Retinal pigment epithelial cell (primary cell): ENCODE measurements around the gene TBATA.

ENCODE experiments used
- DNase-seq: peaks from one replicate; pipeline ENCODE4 v3.0.0-alpha.2; 2010; ENCODE audit warnings: low read depth
- H3K4me3 ChIP-seq: 2 replicates; pipeline ENCODE4 v1.5.1; 2011; ENCODE audit warnings: mild to moderate bottlenecking, low read length, control low read depth, moderate library complexity
- TF ChIP-seq, protein P1 (sequence below): conservative IDR thresholded peaks from 2 replicates; pipeline ENCODE4 v1.5.1; 2011; ENCODE audit warnings: low read depth, low read length, control low read depth, inconsistent platforms

The TBATA gene

GRCh38 chr10:70758757-70759514 lies 26.2 kb downstream of the TBATA start:
- H3K4me3 ChIP-seq, result no peak overlapping the region
- TF ChIP-seq, protein P1, sequence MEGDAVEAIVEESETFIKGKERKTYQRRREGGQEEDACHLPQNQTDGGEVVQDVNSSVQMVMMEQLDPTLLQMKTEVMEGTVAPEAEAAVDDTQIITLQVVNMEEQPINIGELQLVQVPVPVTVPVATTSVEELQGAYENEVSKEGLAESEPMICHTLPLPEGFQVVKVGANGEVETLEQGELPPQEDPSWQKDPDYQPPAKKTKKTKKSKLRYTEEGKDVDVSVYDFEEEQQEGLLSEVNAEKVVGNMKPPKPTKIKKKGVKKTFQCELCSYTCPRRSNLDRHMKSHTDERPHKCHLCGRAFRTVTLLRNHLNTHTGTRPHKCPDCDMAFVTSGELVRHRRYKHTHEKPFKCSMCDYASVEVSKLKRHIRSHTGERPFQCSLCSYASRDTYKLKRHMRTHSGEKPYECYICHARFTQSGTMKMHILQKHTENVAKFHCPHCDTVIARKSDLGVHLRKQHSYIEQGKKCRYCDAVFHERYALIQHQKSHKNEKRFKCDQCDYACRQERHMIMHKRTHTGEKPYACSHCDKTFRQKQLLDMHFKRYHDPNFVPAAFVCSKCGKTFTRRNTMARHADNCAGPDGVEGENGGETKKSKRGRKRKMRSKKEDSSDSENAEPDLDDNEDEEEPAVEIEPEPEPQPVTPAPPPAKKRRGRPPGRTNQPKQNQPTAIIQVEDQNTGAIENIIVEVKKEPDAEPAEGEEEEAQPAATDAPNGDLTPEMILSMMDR, result peak; percentile 73
- DNase-seq, result peak; percentile 14

- no peak overlapping the region for H3K4me3 ChIP-seq
- no peak for DNase-seq
- TF ChIP-seq, protein P1, result no peak
Observed at GRCh38 chr10:70757856-70758255, 27.3 kb downstream of the TBATA start.

- TF ChIP-seq, protein P1, result no peak
- peak; percentile 25 for DNase-seq
- no peak overlapping the region for H3K4me3 ChIP-seq
Observed at GRCh38 chr10:70756700-70757360, 28.3 kb downstream of the TBATA start.

DNA sequence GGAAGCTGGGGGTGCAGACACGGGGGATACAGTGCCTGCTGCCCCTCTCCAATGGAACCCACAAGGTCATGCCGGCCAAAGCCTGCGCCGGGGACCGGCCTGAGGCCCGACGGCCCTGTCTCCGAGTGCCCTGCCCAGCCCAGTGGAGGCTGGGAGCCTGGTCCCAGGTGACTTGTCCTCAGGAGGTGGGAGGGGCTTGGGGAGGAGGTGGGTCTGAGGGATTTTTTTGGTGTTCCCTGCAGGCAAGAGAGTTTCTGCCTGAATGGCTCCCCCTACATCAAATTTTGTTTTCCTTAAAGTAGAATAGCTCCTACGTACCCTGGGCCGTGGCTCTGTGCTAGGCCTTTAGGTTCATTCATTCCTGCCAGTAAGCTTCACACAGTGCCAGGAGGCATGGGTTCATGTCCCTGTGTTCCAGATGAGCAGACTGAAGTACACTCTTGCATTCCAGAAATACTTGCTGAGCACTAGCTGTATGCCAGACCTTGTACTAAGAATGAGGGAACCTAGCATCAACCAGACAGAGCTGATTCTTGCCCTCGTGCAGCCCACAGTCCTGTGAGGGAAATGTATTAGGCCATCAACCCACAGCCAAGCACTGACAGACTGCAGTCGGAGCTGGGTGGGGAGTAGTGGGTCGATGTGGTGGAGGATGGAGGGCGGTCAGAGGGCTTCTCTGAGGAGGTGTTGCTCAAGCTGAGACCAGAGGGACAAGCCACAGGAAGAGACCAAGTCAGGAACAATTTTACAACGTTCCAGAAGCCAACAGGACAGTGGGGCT lies 31.1 kb downstream of the TBATA start:
- no peak for DNase-seq
- no peak overlapping the region for H3K4me3 ChIP-seq
- TF ChIP-seq, protein P1, result no peak

- H3K4me3 ChIP-seq, result no peak overlapping the region
- DNase-seq, result no peak
- TF ChIP-seq, protein P1, result no peak
Observed at GRCh38 chr10:70753026-70753663, 32.0 kb downstream of the TBATA start.

GRCh38 chr10:70752571-70752970 lies 32.6 kb downstream of the TBATA start:
- TF ChIP-seq, protein P1, result no peak
- no peak overlapping the region for H3K4me3 ChIP-seq
- no peak for DNase-seq
